GM18519 (cell line): ENCODE results near the gene TMEM119.

Experiments used
- ATAC-seq: cut with Tn5 transposase; IDR thresholded peaks from one replicate; pipeline ENCODE4 v1.9.1; 2021; ENCODE audit warnings: mild to moderate bottlenecking, moderate library complexity; ENCODE audit not compliant: unreplicated experiment, low FRiP score

Gene TMEM119

GRCh38 chr12:108618079-108618952, 20.4 kb upstream of the TMEM119 start:
- peak; percentile 39 for ATAC-seq

GRCh38 chr12:108616941-108617858, 19.3 kb upstream of the TMEM119 start:
- peak; percentile 58 for ATAC-seq

GRCh38 chr12:108616359-108616758, 18.5 kb upstream of the TMEM119 start:
- ATAC-seq, result no peak

GRCh38 chr12:108615918-108616317, 18.0 kb upstream of the TMEM119 start:
- ATAC-seq, result no peak

GRCh38 chr12:108614639-108615038, 16.8 kb upstream of the TMEM119 start:
- no peak for ATAC-seq

- no peak for ATAC-seq
Observed at GRCh38 chr12:108614041-108614440, 16.2 kb upstream of the TMEM119 start.

- no peak for ATAC-seq
Observed at GRCh38 chr12:108613548-108613947, 15.7 kb upstream of the TMEM119 start.

GRCh38 chr12:108612788-108613282, 15.0 kb upstream of the TMEM119 start:
- ATAC-seq, result no peak

- ATAC-seq, result no peak
Observed at GRCh38 chr12:108611884-108612415, 14.1 kb upstream of the TMEM119 start.

GRCh38 chr12:108610856-108611605, 13.1 kb upstream of the TMEM119 start:
- no peak for ATAC-seq

- ATAC-seq, result no peak
Observed at GRCh38 chr12:108610336-108610815, 12.5 kb upstream of the TMEM119 start.

- ATAC-seq, result no peak
Observed at GRCh38 chr12:108609537-108610335, 11.9 kb upstream of the TMEM119 start.

- ATAC-seq, result no peak
Observed at GRCh38 chr12:108608616-108609015, 10.7 kb upstream of the TMEM119 start.

GRCh38 chr12:108607981-108608600, 10.2 kb upstream of the TMEM119 start:
- no peak for ATAC-seq

- ATAC-seq, result no peak
Observed at GRCh38 chr12:108606492-108606891, 8.6 kb upstream of the TMEM119 start.

- ATAC-seq, result no peak
Observed at GRCh38 chr12:108605690-108606406, 8.0 kb upstream of the TMEM119 start.

- ATAC-seq, result no peak
Observed at GRCh38 chr12:108605000-108605689, 7.3 kb upstream of the TMEM119 start.
